GM13976 (cell line): ENCODE data around the gene SPOCK2.

Source experiments
- DNase-seq: peaks from one replicate; pipeline ENCODE4 v3.0.0; 2012; ENCODE audit warnings: low spot score
- CTCF ChIP-seq: IDR thresholded peaks from 2 replicates; pipeline ENCODE4 v1.5.1; 2012; ENCODE audit warnings: borderline replicate concordance, mild to moderate bottlenecking; ENCODE audit not compliant: insufficient read depth; ENCODE audit errors: extremely low read depth, missing control alignments, control extremely low read depth
- in situ Hi-C: fragments of 300-500 bp; cut with MboI; formaldehyde crosslinking; loops from one replicate; pipeline ENCODE4 v1.12.0; 2022; ENCODE audit warnings: low sequenced_read_pairs, mixed read lengths, inconsistent platforms; ENCODE audit not compliant: unreplicated experiment

SPOCK2 gene

GRCh38 chr10:72029414-72029813, 58.9 kb downstream of the SPOCK2 start:
- TF ChIP-seq CTCF = no peak
- in situ Hi-C loops = no loop called here
- no peak for DNase-seq

GRCh38 chr10:72027498-72027897, 60.9 kb downstream of the SPOCK2 start:
- TF ChIP-seq CTCF = no peak
- in situ Hi-C loops = no loop called here
- DNase-seq = no peak

- no peak for DNase-seq
- TF ChIP-seq CTCF = no peak
- in situ Hi-C loops = no loop called here
Measured at GRCh38 chr10:72026278-72027111, 61.9 kb downstream of the SPOCK2 start.

- TF ChIP-seq CTCF = no peak
- in situ Hi-C loops = no loop called here
- DNase-seq = no peak
Measured at GRCh38 chr10:72025832-72026231, 62.5 kb downstream of the SPOCK2 start.

- no peak for TF ChIP-seq CTCF
- no peak for DNase-seq
- in situ Hi-C loops = no loop called here
Measured at GRCh38 chr10:72025400-72025799, 63.0 kb downstream of the SPOCK2 start.

- in situ Hi-C loops = no loop called here
- no peak for TF ChIP-seq CTCF
- no peak for DNase-seq
Measured at GRCh38 chr10:72024596-72024995, 63.8 kb downstream of the SPOCK2 start.
